Activated CD4-positive, alpha-beta T cell treated with anti-CD3 and anti-CD28 coated beads for 36 hours (primary cell): Measurements from ENCODE around the gene ROR1. TPM values are rescaled to one million over a fixed set of nuclear protein-coding genes. Genes with fewer than 3 reads are reported as not detected.

Source experiments
- ATAC-seq: fragments of 200-7000 bp; cut with Tn5 transposase; one replicate; pipeline ENCODE4 v1.10.0; 2021; ENCODE audit warnings: mild to moderate bottlenecking, moderate library complexity
- CTCF ChIA-PET: fragments of 350-600 bp; sonication (Branson Sonifier 250); formaldehyde crosslinking; loops from one replicate; lab custom pipeline; 2021; ENCODE audit warnings: antibody characterized with exemption; lab: Charles Lee
- POLR2A ChIA-PET: fragments of 350-600 bp; sonication (Branson Sonifier 250); formaldehyde crosslinking; loops from one replicate; lab custom pipeline; 2021; ENCODE audit warnings: antibody characterized with exemption, inconsistent platforms; lab: Charles Lee
- DNase-seq: peaks from one replicate; pipeline ENCODE4 v3.0.0-alpha.2; 2020
- H3K27ac Mint-ChIP-seq: one replicate; pipeline ENCODE4 v1.8.0; 2021; ENCODE audit warnings: mixed read lengths
- H3K27me3 Mint-ChIP-seq: one replicate; pipeline ENCODE4 v1.8.0; 2021; ENCODE audit warnings: mixed read lengths
- H3K36me3 Mint-ChIP-seq: one replicate; pipeline ENCODE4 v1.8.0; 2021; ENCODE audit warnings: low read depth, mixed read lengths
- H3K4me1 Mint-ChIP-seq: one replicate; pipeline ENCODE4 v1.8.0; 2021; ENCODE audit warnings: mixed read lengths
- H3K4me3 Mint-ChIP-seq: one replicate; pipeline ENCODE4 v1.8.0; 2021; ENCODE audit warnings: mild to moderate bottlenecking, moderate library complexity, mixed read lengths
- H3K9me3 Mint-ChIP-seq: one replicate; pipeline ENCODE4 v1.8.0; 2021; ENCODE audit warnings: low read depth, mixed read lengths
- intact Hi-C, 2 experiments: fragments of 100-400 bp; cut with DNase I in 1 of 2; cut with micrococcal nuclease in 1 of 2; formaldehyde crosslinking; loops; one replicate each; pipeline versions ENCODE4 v1.14.2 to v1.15.1; 2022 to 2024; cut with DNase I, micrococcal nuclease
- total RNA-seq, 2 experiments: library from RNA; stranded (reverse); gene quantifications; one replicate each; pipeline ENCODE4 v1.2.3, GENCODE V29; 2021

The ROR1 gene
- total RNA-seq, 2 experiments from 2014 or later, result 0.21 TPM; not detected in 1

DNA sequence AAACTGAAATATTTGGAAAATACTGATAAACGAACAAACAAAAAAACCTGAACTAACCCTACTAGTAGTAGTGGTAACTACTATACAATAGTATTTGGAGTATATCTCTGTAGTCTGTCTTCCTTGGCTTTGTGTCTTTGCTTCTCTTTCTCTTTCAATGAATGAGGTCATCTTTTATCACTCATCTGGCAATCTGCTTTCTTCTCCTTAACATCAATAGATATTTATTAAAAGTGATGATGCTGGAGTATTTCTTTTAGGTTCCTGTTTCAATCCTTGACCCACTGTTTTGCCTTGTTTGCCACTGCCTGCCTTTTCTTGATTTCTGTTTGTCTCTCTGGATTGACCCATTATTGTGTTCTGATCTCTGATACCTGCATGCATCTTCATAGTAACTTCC is 71.5 kb downstream of the ROR1 start:
- CTCF ChIA-PET, result interaction anchor here (0.5 to 0.6 kb wide), 2 partner anchors 127 to 154 kb away, joined by 3 to 4 read pairs; no protein-coding TSS in a partner anchor
- Mint-ChIP-seq H3K4me3 (no peak overlapping the region), H3K27ac (no peak overlapping the region), H3K27me3 (peaks cover 5% of the 10 kb centered on the region), H3K4me1 (no peaks in the 10 kb centered on the region), H3K36me3 (no peaks in the 10 kb centered on the region), H3K9me3 (no peaks in the 10 kb centered on the region)
- ATAC-seq (no peak), DNase-seq (no peak)
- intact Hi-C loops, result no loop called here
- POLR2A ChIA-PET, result no interaction called here

DNA sequence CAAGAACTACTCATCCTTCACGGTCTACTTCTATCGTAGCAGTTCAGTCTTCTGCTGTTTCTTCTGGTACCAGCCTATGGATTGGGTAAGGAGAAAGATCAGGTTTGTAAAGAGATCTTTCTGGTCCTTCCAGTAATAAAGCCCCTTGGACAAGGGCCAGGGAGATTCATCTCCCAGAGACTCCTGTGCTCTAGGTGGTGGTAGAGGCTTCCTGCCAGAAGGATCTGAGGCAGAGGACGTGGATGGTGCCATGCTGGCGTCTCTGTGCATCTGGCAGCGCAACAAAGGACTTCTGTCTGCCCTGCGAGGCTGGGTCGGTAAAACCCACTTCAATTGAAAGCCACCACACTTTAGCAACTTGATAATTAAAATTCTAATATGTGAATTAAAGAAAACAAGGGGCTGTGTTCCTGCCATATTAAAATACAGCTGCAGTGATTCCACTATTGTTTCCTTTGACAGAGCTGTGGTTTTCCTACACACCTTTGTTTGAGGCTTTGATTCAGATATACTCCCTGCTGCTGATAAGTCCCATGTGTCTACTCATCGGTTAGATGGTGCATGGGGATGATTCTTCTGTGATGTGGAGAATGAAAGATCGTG is 73.6 kb downstream of the ROR1 start:
- ChIA-PET POLR2A (no interaction called here), CTCF (interaction anchor here (0.6 to 1.0 kb wide), 2 partner anchors 9 to 117 kb away, joined by 3 to 4 read pairs; no protein-coding TSS in a partner anchor)
- Mint-ChIP-seq H3K4me1 (no peaks in the 10 kb centered on the region), H3K27me3 (peaks cover 5% of the 10 kb centered on the region), H3K36me3 (no peaks in the 10 kb centered on the region), H3K27ac (no peak overlapping the region), H3K4me3 (no peak overlapping the region), H3K9me3 (no peaks in the 10 kb centered on the region)
- DNase-seq (no peak), ATAC-seq (no peak)
- intact Hi-C loops, result no loop called here

DNA sequence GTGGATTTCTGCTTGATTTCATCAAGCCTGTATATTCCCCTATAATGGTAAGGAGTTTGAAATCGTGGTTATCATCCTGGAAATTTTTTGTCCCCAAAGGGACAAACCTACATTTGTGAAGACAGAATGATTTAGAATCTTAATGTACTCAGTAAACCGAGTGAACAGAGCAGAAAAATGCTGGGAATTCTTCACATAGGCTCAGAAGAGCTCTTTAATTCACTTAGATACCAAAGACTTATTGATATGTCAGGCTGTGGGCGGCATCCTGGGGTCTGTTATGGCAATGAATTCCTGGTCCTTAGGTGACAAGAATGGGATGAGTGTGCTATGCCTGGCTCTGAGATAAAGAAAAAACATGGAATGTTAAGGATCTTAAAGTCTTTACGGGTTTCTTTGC is 74.9 kb downstream of the ROR1 start:
- no peaks in the 10 kb centered on the region for H3K4me1 Mint-ChIP-seq
- no peak for ATAC-seq
- POLR2A ChIA-PET, result no interaction called here

DNA sequence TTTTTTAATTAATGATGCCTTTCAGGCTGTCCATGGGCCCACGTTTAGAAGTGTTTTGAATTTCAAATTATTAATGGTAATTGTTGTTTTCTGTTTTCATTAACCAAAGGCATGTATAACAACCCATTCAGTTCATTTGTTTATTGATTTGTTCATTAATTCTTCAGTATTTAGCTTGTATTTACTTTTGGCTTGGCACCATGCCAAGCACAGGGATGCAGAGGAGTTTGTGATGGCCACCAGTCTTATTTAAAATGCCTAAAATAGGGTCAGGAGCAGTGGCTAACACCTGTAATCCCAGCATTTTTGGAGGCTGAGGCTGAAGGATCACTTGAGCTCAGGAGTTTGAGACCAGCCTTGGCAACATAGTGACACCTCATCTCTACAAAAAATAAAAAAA is 75.3 kb downstream of the ROR1 start:
- DNase-seq (no peak), ATAC-seq (no peak)
- Mint-ChIP-seq H3K27me3 (peaks cover 2% of the 10 kb centered on the region), H3K36me3 (no peaks in the 10 kb centered on the region), H3K4me1 (no peaks in the 10 kb centered on the region), H3K27ac (no peak overlapping the region), H3K9me3 (no peaks in the 10 kb centered on the region), H3K4me3 (no peak overlapping the region)
- intact Hi-C loops, result no loop called here
- ChIA-PET CTCF (no interaction called here), POLR2A (no interaction called here)

More for the DNA sequence above, 74.9 kb downstream of the ROR1 start:
- Mint-ChIP-seq H3K4me3 (no peak overlapping the region), H3K36me3 (no peaks in the 10 kb centered on the region), H3K27ac (no peak overlapping the region), H3K27me3 (peaks cover 2% of the 10 kb centered on the region), H3K9me3 (no peaks in the 10 kb centered on the region)
- intact Hi-C loops, result no loop called here
- no peak for DNase-seq
- CTCF ChIA-PET, result no interaction called here

DNA sequence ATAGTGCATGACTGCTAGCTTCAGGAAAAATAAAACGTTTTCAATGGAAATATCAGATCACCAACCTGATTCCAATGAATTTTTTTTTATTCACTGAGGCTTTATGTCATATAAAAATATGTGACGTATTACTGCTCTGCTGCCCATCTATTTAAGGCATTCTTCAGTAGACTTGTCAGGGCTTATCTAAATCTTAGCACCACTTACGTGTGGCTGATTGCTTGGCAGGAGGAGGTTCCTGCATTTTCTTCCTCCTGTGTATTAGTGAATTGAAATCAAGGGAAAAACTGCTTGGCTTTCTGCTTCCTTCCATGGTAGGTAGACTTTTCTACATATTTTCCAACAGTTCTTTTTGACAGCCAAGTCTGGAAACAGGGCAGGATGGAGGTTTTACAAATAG is 80.3 kb downstream of the ROR1 start:
- ChIA-PET POLR2A (no interaction called here), CTCF (interaction anchor here (0.6 kb wide), 1 partner anchor 1960 kb away, joined by 3 read pairs; no protein-coding TSS in a partner anchor)
- H3K27ac Mint-ChIP-seq, result no peak overlapping the region
- ATAC-seq (no peak), DNase-seq (no peak)
- H3K27me3 Mint-ChIP-seq, result no peaks in the 10 kb centered on the region
- intact Hi-C loops, result no loop called here
- H3K4me1 Mint-ChIP-seq, result no peaks in the 10 kb centered on the region
- H3K36me3 Mint-ChIP-seq, result no peaks in the 10 kb centered on the region
- H3K4me3 Mint-ChIP-seq, result no peak overlapping the region
- peaks cover 3% of the 10 kb centered on the region for H3K9me3 Mint-ChIP-seq

DNA sequence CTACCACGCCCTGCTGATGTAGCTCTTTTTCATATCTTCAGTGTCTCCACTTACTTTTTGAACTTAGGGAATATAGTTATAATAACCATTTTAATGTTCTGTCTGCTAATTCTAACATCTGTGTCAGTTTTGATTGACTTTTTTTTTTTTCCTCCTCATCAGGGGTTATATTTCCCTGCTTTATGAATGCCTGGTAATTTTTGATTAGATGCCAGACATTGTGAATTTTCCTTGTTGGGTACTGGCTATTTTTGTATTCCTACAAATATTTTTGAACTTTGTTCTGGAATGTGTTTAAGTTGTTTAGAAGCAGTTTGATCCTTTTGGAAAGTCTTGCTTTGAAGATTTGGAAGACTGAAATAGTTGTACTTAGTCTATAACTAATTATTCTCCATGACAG is 82.1 kb downstream of the ROR1 start:
- Mint-ChIP-seq H3K4me1 (no peaks in the 10 kb centered on the region), H3K36me3 (no peaks in the 10 kb centered on the region), H3K27ac (no peak overlapping the region), H3K4me3 (no peak overlapping the region), H3K27me3 (no peaks in the 10 kb centered on the region), H3K9me3 (peaks cover 3% of the 10 kb centered on the region)
- ATAC-seq, result no peak
- intact Hi-C loops, result no loop called here
- ChIA-PET POLR2A (no interaction called here), CTCF (no interaction called here)
- no peak for DNase-seq

DNA sequence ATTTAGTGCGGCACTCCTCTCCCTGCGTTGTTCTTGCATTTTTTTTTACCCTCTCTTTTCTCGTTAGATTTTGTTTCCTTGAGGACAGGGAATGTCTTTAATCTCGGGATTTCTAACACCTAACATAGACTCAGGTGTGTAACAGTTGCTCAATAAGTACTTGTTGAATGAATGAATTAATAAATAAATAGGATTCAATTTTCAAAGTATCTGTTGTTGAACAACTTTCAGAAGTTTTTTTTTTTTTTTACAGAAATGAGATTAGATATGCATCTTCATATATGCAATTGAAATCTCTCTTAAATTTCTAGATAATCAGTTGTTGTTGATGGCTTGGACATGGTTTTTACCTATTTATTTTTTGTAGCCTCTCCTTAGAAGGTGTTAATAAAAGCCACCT is 83.1 kb downstream of the ROR1 start:
- Mint-ChIP-seq H3K27ac (no peak overlapping the region), H3K4me3 (no peak overlapping the region), H3K4me1 (no peaks in the 10 kb centered on the region), H3K27me3 (no peaks in the 10 kb centered on the region), H3K36me3 (no peaks in the 10 kb centered on the region), H3K9me3 (peaks cover 3% of the 10 kb centered on the region)
- ChIA-PET POLR2A (no interaction called here), CTCF (no interaction called here)
- intact Hi-C loops, result no loop called here
- ATAC-seq, result no peak
- no peak for DNase-seq

DNA sequence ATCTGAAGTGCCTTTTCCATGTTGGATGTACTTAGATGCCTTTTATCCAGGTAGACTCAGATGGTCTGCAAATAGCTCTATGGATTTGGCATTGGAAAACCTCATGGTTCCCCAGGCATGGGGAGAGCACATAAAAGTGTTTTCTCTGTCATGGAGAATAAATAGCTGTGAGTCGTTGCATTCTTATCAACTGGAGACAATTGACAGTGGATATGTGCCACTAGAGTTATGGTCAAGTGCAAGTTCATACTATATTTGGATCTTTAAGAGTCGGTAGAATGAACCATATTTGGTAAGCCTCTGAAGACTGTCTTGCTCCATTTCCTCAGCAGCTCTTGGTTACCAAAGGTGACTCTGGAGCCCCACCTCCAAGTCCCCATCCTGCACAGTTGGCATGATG is 83.7 kb downstream of the ROR1 start:
- no peaks in the 10 kb centered on the region for H3K4me1 Mint-ChIP-seq
- no peak for ATAC-seq
- peaks cover 3% of the 10 kb centered on the region for H3K9me3 Mint-ChIP-seq
- DNase-seq, result no peak
- no peaks in the 10 kb centered on the region for H3K36me3 Mint-ChIP-seq
- intact Hi-C loops, result no loop called here
- POLR2A ChIA-PET, result no interaction called here
- CTCF ChIA-PET, result no interaction called here
- H3K27me3 Mint-ChIP-seq, result no peaks in the 10 kb centered on the region
- H3K27ac Mint-ChIP-seq, result no peak overlapping the region
- no peak overlapping the region for H3K4me3 Mint-ChIP-seq

DNA sequence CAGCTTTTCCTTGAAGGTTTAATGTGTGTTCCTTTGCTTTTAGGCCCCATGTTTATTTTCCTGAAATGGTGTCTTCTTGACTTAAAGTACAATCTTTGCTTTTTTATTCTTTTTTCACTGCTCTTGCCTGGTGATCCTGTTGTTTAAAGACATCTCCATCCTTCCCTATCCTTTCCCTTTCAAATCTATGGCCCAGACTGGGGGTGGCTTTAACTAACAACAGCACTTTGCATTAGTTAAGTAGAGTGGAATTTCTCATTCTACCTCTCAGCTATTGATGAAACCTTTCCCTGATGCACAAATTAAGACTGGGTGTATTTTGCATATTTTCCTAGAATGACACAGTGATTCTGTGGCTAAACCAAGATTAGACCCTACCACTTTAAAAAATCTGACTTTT is 84.3 kb downstream of the ROR1 start:
- ChIA-PET POLR2A (no interaction called here), CTCF (no interaction called here)
- no peak for DNase-seq
- intact Hi-C loops, result no loop called here
- H3K4me1 Mint-ChIP-seq, result no peaks in the 10 kb centered on the region
- H3K27me3 Mint-ChIP-seq, result no peaks in the 10 kb centered on the region
- no peak overlapping the region for H3K4me3 Mint-ChIP-seq
- no peak for ATAC-seq
- H3K27ac Mint-ChIP-seq, result no peak overlapping the region
- H3K36me3 Mint-ChIP-seq, result no peaks in the 10 kb centered on the region
- peaks cover 3% of the 10 kb centered on the region for H3K9me3 Mint-ChIP-seq

DNA sequence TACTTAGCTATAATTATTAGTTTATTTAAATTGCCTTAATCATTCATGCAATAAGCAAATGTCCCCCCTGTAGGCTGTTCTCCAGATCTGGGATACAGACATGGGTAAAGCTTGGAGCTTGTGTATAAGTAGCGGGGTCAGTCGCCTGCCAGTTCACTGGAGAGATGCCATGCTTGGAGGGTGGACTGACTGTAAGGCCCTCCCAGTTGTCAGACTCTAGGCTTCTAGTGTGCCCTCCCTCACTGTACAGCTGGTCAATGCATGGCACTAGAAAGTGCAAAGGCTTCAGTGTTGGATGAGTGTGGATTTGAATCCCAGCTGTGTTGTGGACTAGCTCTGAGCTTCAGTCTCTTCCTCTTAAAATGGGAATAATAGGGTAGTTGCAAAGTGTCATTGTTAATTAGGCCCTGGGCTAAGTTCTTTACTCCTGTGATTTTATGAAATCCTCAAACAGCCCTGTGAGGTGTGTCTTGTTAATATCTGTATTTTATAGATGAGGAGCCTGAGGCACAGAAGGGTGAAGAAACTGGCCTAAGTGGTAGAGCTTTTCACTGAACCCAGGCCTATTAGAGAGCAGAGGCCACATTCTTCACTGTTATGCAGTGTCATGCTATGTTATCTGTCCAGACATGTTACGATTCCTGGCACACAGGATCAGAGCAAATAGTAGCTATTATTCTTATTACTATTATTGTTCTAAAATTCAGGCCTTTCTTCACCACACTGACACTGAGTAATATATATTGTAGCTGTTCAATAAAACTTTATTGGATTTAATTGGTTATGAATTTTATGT is 85.9 kb downstream of the ROR1 start:
- no peak overlapping the region for H3K27ac Mint-ChIP-seq
- no peak for ATAC-seq
- intact Hi-C loops, result no loop called here
- no peaks in the 10 kb centered on the region for H3K36me3 Mint-ChIP-seq
- no peaks in the 10 kb centered on the region for H3K4me1 Mint-ChIP-seq
- ChIA-PET CTCF (no interaction called here), POLR2A (no interaction called here)
- H3K9me3 Mint-ChIP-seq, result peaks cover 3% of the 10 kb centered on the region
- no peak overlapping the region for H3K4me3 Mint-ChIP-seq
- no peak for DNase-seq
- H3K27me3 Mint-ChIP-seq, result no peaks in the 10 kb centered on the region

DNA sequence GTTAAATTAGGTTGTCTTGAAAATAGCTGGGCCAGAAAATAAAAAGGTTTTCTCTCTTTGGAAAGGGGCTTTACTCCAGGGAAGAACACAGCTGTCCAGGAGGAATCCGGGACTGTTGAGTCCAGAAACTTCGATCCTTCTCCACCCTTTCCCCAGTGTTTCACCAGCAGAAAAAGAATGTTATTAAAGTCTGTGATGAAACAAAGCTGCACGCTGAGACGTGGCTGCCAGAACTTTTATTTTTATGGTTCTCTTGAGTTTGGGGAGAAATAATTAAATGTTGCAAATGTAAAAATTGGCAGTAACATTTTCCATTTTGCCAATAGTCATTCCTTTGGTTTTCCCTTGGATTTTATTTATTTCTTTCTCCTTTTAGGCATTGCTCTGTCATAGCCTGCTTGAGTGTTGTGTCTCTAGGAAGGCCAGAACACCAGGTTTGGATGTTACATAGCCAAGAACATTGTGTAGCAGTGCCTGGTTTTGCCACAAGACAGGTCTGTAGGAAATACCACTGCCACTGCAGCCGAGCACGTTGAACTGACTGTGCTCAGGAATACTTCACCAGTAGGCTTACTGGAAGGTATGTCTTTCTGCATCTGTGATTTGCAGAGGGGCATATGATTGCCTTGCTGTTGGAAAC is 87.4 kb downstream of the ROR1 start:
- no peak for DNase-seq

DNA sequence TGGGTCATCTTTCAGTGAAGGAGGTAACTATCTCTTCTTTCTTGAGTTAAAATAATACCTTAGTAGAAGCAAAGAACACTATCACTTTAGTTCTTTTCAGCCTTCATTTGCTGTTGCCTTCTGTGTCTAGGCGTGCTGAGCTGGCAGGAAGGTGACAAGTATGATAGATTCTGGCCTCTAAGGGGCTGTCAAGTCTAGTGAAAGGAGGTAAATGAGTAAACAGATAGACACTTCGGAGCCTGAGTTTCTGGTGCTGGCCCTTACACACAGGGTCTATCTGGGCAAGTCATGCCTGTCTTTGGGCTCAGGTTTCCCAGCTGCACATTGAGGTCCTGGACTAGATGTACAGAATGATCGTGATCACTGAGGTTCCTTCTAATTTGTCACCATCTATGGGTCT is 89.3 kb downstream of the ROR1 start:
- Mint-ChIP-seq H3K27ac (no peak overlapping the region), H3K4me1 (no peaks in the 10 kb centered on the region)
- CTCF ChIA-PET, result interaction anchor here (1.2 kb wide), 1 partner anchor 84 kb away, joined by 3 read pairs; no protein-coding TSS in a partner anchor

More for the DNA sequence above, 87.4 kb downstream of the ROR1 start:
- Mint-ChIP-seq H3K27ac (no peak overlapping the region), H3K4me1 (no peaks in the 10 kb centered on the region), H3K4me3 (no peak overlapping the region), H3K27me3 (no peaks in the 10 kb centered on the region), H3K9me3 (peaks cover 3% of the 10 kb centered on the region), H3K36me3 (no peaks in the 10 kb centered on the region)
- ChIA-PET CTCF (no interaction called here), POLR2A (no interaction called here)
- ATAC-seq, result no peak
- intact Hi-C loops, result no loop called here

More for the DNA sequence above, 89.3 kb downstream of the ROR1 start:
- DNase-seq, result no peak
- no peak overlapping the region for H3K4me3 Mint-ChIP-seq
- no peak for ATAC-seq
- POLR2A ChIA-PET, result no interaction called here
- no peaks in the 10 kb centered on the region for H3K36me3 Mint-ChIP-seq
- no peaks in the 10 kb centered on the region for H3K27me3 Mint-ChIP-seq
- intact Hi-C loops, result no loop called here
- H3K9me3 Mint-ChIP-seq, result no peaks in the 10 kb centered on the region
